OCI-LY1 (cell line): ENCODE measurements around the gene CPNE8.

Experiments
- H2AFZ ChIP-seq: fragments of 200-600 bp; sonication (generic), shearing (Covaris generic); 2 replicates; pipeline ENCODE4 v1.6.0; 2014; ENCODE audit warnings: antibody characterized with exemption, mild to moderate bottlenecking, low read length
- H3F3A ChIP-seq: fragments of 200-600 bp; sonication (generic), shearing (Covaris generic); 2 replicates; pipeline ENCODE4 v1.6.0; 2014; ENCODE audit warnings: mild to moderate bottlenecking, antibody characterized with exemption, low read length, moderate library complexity; ENCODE audit not compliant: insufficient read depth
- H3K27ac ChIP-seq: fragments of 200-600 bp; sonication (generic); 2 replicates; pipeline ENCODE4 v1.5.1; 2014; ENCODE audit warnings: low read length, mixed run types, mild to moderate bottlenecking, low read depth; ENCODE audit not compliant: poor library complexity, severe bottlenecking
- H3K27me3 ChIP-seq: fragments of 200-600 bp; sonication (generic); 2 replicates; pipeline ENCODE4 v1.6.0; 2014; ENCODE audit warnings: antibody characterized with exemption, mild to moderate bottlenecking, low read length, moderate library complexity; ENCODE audit not compliant: insufficient read depth
- H3K36me3 ChIP-seq: fragments of 200-600 bp; sonication (generic); 2 replicates; pipeline ENCODE4 v1.6.1; 2014; ENCODE audit warnings: mild to moderate bottlenecking, antibody characterized with exemption, low read length, moderate library complexity, mixed read lengths; ENCODE audit not compliant: insufficient read depth
- H3K4me1 ChIP-seq: fragments of 200-600 bp; sonication (generic); 2 replicates; pipeline ENCODE4 v1.5.1; 2014; ENCODE audit warnings: mild to moderate bottlenecking, low read length, moderate library complexity; ENCODE audit not compliant: insufficient read depth, severe bottlenecking
- H3K4me2 ChIP-seq: fragments of 200-600 bp; sonication (generic), shearing (Covaris generic); 2 replicates; pipeline ENCODE4 v1.6.1; 2014; ENCODE audit warnings: low read length
- H3K4me3 ChIP-seq: fragments of 200-600 bp; sonication (generic); 2 replicates; pipeline ENCODE4 v1.5.1; 2014; ENCODE audit warnings: low read length, low read depth, mild to moderate bottlenecking, mixed read lengths; ENCODE audit not compliant: poor library complexity, severe bottlenecking
- H3K79me2 ChIP-seq: fragments of 200-600 bp; shearing (Covaris generic); 2 replicates; pipeline ENCODE4 v1.6.1; 2016; ENCODE audit warnings: mixed run types, low read length, mixed read lengths; ENCODE audit not compliant: insufficient read depth
- H3K9ac ChIP-seq: fragments of 200-600 bp; sonication (generic), shearing (Covaris generic); 2 replicates; pipeline ENCODE4 v1.6.1; 2014; ENCODE audit warnings: mild to moderate bottlenecking, low read length, mixed read lengths
- H3K9me2 ChIP-seq: fragments of 200-600 bp; sonication (generic), shearing (Covaris generic); 2 replicates; pipeline ENCODE4 v1.6.1; 2014; ENCODE audit warnings: low read depth, mild to moderate bottlenecking, low read length, mixed read lengths
- H3K9me3 ChIP-seq: fragments of 200-600 bp; shearing (Covaris generic); 2 replicates; pipeline ENCODE4 v1.6.1; 2014; ENCODE audit warnings: low read length, mixed read lengths
- H4K20me1 ChIP-seq: fragments of 200-600 bp; sonication (generic), shearing (Covaris generic); 2 replicates; pipeline ENCODE4 v1.6.0; 2016; ENCODE audit warnings: mild to moderate bottlenecking, low read length; ENCODE audit not compliant: insufficient read depth
- CTCF ChIP-seq: fragments of 200-600 bp; sonication (generic), shearing (Covaris generic); IDR thresholded peaks from 2 replicates; pipeline ENCODE4 v1.5.1; 2017; ENCODE audit warnings: mild to moderate bottlenecking, antibody characterized with exemption, low read length, moderate library complexity, mixed read lengths
- EZH2 ChIP-seq: fragments of 200-600 bp; sonication (generic), shearing (Covaris generic); IDR thresholded peaks from 2 replicates; pipeline ENCODE4 v1.8.0; 2017; ENCODE audit warnings: borderline replicate concordance, mixed run types, mild to moderate bottlenecking, antibody characterized with exemption, low read length, moderate library complexity, mixed read lengths

The CPNE8 gene

GRCh38 chr12:38666425-38666824, 239.0 kb downstream of the CPNE8 start:
- no peak for TF ChIP-seq CTCF
- TF ChIP-seq EZH2 = no peak
- no peak overlapping the region for H2AFZ ChIP-seq
- no peaks in the 10 kb centered on the region for H3K9me3 ChIP-seq
- no peak overlapping the region for H3K9ac ChIP-seq
- no peaks in the 10 kb centered on the region for H4K20me1 ChIP-seq
- no peaks in the 10 kb centered on the region for H3K36me3 ChIP-seq
- H3K27ac ChIP-seq = no peak overlapping the region
- no peaks in the 10 kb centered on the region for H3K79me2 ChIP-seq
- H3K4me2 ChIP-seq = no peak overlapping the region
- H3K27me3 ChIP-seq = no peaks in the 10 kb centered on the region
- no peaks in the 10 kb centered on the region for H3K4me1 ChIP-seq
- H3K4me3 ChIP-seq = no peak overlapping the region
- no peaks in the 10 kb centered on the region for H3F3A ChIP-seq
- H3K9me2 ChIP-seq = no peaks in the 10 kb centered on the region

- H4K20me1 ChIP-seq = no peaks in the 10 kb centered on the region
- TF ChIP-seq EZH2 = no peak
- peak; percentile 54 for TF ChIP-seq CTCF
- H3K36me3 ChIP-seq = no peaks in the 10 kb centered on the region
- H3K79me2 ChIP-seq = no peaks in the 10 kb centered on the region
- H3K9me3 ChIP-seq = no peaks in the 10 kb centered on the region
- H3K4me3 ChIP-seq = no peak overlapping the region
- no peak overlapping the region for H3K4me2 ChIP-seq
- H2AFZ ChIP-seq = no peak overlapping the region
- H3K27ac ChIP-seq = no peak overlapping the region
- no peaks in the 10 kb centered on the region for H3K4me1 ChIP-seq
- H3F3A ChIP-seq = no peaks in the 10 kb centered on the region
- no peaks in the 10 kb centered on the region for H3K9me2 ChIP-seq
- H3K9ac ChIP-seq = no peak overlapping the region
- H3K27me3 ChIP-seq = no peaks in the 10 kb centered on the region
These were observed 240.6 kb downstream of the CPNE8 start for GRCh38 chr12:38664661-38665269.

- TF ChIP-seq EZH2 (no peak), CTCF (no peak)
- Histone ChIP-seq H3K4me2 (no peak overlapping the region), H3K4me3 (no peak overlapping the region), H3K36me3 (no peaks in the 10 kb centered on the region), H3K4me1 (no peaks in the 10 kb centered on the region), H3K27ac (no peak overlapping the region), H3K9me3 (no peaks in the 10 kb centered on the region), H3K9me2 (no peaks in the 10 kb centered on the region), H3K27me3 (no peaks in the 10 kb centered on the region), H3K79me2 (no peaks in the 10 kb centered on the region), H2AFZ (no peak overlapping the region), H4K20me1 (no peaks in the 10 kb centered on the region), H3F3A (no peaks in the 10 kb centered on the region), H3K9ac (no peak overlapping the region)
These were observed 242.6 kb downstream of the CPNE8 start for GRCh38 chr12:38662829-38663228.
